ENCODE measurements around the gene MRLN.

The MRLN gene

DNA sequence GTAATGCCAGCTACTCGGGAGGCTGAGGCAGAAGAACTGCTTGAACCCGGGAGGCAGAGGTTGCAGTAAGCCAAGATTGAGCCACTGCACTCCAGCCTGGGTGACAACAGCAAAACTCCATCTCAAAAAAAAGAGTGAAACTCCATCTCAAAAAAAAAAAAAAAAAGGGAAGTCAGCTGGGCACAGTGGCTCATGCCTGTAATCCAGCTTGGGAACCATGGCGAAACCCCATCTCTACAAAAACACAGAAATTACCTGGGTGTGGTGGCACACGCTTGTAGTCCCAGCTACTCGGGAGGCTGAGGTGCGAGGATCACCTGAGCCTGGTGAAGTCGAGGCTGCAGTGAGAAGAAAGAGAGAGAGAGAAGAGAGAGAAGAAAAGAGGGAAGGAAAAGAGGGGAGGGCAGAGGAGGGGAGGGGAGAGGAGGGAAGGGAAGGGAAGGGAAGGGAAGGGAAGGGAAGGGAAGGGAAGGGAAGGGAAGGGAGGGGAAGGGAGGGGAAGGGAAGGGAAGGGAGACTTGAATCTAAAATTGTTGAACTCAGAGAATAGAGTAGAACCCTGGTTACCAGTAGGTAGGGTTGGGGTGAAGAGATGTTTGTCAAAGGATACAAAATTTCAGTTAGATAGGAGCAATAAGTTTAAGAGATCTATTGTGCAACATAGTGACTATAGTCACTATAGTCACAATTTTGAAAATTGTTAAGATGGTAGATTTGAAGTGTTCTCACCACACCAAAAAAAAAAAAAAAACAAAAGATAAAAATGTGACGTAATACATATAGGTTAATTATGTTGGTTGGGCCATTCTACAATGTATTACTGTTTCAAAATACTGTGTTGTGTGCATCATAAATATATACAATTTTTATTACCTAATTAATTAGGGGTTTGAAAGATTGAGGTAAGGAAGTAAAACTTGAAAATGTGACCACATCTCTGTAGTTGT is 46.1 kb downstream of the MRLN start:
- DNase-seq (ENCODE audit: insufficient read length, low spot score) (no peak), FAIRE-seq (no peak)
- TF ChIP-seq PAX5 (IDR thresholded peaks at IDR 0.05; ENCODE audit: insufficient read depth, low read length, severe bottlenecking), result no peak
- TF ChIP-seq POU2F2 (IDR thresholded peaks at IDR 0.05; ENCODE audit: low read depth, low read length), result no peak
- no peak for TF ChIP-seq SPI1 (IDR thresholded peaks at IDR 0.05; ENCODE audit: low read depth, low read length)
- TF ChIP-seq POLR2AphosphoS5 (IDR thresholded peaks at IDR 0.05; ENCODE audit: low read depth, low read length), result no peak
- TF ChIP-seq POLR2A (IDR thresholded peaks at IDR 0.05; ENCODE audit: low read depth, low read length), result no peak
- no peak for TF ChIP-seq TAF1 (IDR thresholded peaks at IDR 0.05; ENCODE audit: low read depth, low read length)

DNA sequence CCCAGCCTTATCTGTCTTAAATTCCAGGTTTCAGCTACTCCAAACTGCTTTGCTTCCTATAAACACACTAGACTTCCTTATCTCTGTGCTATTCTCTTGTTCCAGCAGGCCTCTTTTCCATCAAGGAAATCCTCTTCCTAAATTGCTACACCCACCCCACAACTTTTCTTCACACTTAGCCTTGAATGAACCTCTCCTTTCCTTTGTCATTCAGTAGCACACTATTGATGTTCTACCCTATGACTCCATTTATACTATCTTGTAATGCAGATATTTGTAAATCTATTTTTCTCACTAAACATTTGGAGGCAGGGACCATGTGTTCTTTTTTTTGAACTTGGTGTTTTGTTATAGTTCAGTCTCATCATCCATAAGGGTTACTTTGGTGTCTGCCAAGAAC is 47.3 kb downstream of the MRLN start:
- DNase-seq (ENCODE audit: insufficient read length, low spot score) (no peak), FAIRE-seq (no peak)
- TF ChIP-seq PAX5 (IDR thresholded peaks at IDR 0.05; ENCODE audit: insufficient read depth, low read length, severe bottlenecking) (no peak), POLR2AphosphoS5 (IDR thresholded peaks at IDR 0.05; ENCODE audit: low read depth, low read length) (no peak), SPI1 (IDR thresholded peaks at IDR 0.05; ENCODE audit: low read depth, low read length) (no peak), POLR2A (IDR thresholded peaks at IDR 0.05; ENCODE audit: low read depth, low read length) (no peak), POU2F2 (IDR thresholded peaks at IDR 0.05; ENCODE audit: low read depth, low read length) (no peak)

DNA sequence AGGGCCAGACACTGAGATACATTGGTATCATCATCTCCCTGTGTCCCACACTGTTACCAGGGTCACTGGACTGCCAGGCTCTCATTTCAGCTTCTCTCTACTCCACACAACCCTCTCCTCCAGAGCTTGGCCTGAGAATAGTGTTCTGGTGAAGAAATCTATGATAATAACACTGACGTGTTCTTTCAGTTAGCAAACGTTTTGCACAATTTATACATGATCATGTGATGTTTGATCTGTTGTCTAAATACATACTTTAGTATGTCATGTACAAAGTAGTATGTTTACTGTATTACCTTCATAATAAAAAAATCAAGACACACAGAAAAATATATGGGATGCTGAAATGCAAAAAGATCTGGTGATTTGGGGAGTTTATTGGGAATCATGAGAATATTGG is 48.6 kb downstream of the MRLN start:
- FAIRE-seq (no peak), DNase-seq (ENCODE audit: insufficient read length, low spot score) (no peak)
- TF ChIP-seq PAX5 (IDR thresholded peaks at IDR 0.05; ENCODE audit: insufficient read depth, low read length, severe bottlenecking) (no peak), SPI1 (IDR thresholded peaks at IDR 0.05; ENCODE audit: low read depth, low read length) (no peak), TAF1 (IDR thresholded peaks at IDR 0.05; ENCODE audit: low read depth, low read length) (no peak), POLR2A (IDR thresholded peaks at IDR 0.05; ENCODE audit: low read depth, low read length) (no peak), POU2F2 (IDR thresholded peaks at IDR 0.05; ENCODE audit: low read depth, low read length) (no peak), POLR2AphosphoS5 (IDR thresholded peaks at IDR 0.05; ENCODE audit: low read depth, low read length) (no peak)

DNA sequence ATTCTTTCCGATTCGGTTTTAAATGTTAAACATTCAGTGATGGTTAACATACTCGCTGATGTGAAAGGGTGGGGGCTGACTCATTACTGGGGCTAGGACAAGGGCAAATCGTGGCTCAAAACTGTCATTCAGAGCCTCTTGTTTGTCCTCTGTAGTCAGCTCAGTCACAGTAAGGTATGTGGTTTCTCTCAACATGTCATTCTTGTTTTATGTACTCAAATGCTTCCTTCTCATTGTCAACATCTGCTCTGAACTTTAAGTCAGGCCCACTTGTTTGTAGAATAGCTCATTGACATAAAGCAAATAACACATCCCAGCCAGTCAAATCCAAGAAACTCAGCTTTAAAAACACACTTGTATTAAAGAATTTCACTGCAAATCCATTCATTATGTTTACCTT is 50.9 kb downstream of the MRLN start:
- DNase-seq (ENCODE audit: insufficient read length, low spot score) (no peak), FAIRE-seq (no peak)
- TF ChIP-seq PAX5 (IDR thresholded peaks at IDR 0.05; ENCODE audit: insufficient read depth, low read length, severe bottlenecking), result no peak
- TF ChIP-seq POLR2AphosphoS5 (IDR thresholded peaks at IDR 0.05; ENCODE audit: low read depth, low read length), result no peak
- no peak for TF ChIP-seq TAF1 (IDR thresholded peaks at IDR 0.05; ENCODE audit: low read depth, low read length)
- no peak for TF ChIP-seq POU2F2 (IDR thresholded peaks at IDR 0.05; ENCODE audit: low read depth, low read length)
- no peak for TF ChIP-seq POLR2A (IDR thresholded peaks at IDR 0.05; ENCODE audit: low read depth, low read length)
- TF ChIP-seq SPI1 (IDR thresholded peaks at IDR 0.05; ENCODE audit: low read depth, low read length), result no peak

DNA sequence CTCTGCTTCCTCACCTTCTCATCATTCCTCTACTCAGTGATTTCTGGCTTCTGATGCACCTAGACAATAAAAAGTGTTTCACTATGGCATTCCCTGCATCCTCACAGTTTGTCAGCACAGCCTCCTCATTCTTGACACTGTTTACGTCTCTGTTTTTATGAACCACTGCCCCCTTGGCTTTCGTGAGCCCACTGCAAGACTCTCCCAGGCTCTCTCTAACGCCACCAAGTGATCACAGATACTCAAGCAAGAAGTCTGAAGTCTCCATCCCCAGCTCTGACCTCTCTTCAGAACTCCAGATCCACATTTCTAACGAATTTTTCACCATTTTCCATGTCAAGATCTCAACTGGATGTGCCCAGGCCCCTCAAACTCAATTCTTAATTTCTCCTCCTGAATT is 52.5 kb downstream of the MRLN start:
- DNase-seq (ENCODE audit: insufficient read length, low spot score), result no peak
- no peak for TF ChIP-seq TAF1 (IDR thresholded peaks at IDR 0.05; ENCODE audit: low read depth, low read length)
- no peak for TF ChIP-seq POLR2A (IDR thresholded peaks at IDR 0.05; ENCODE audit: low read depth, low read length)
- TF ChIP-seq SPI1 (IDR thresholded peaks at IDR 0.05; ENCODE audit: low read depth, low read length), result no peak
- TF ChIP-seq PAX5 (IDR thresholded peaks at IDR 0.05; ENCODE audit: insufficient read depth, low read length, severe bottlenecking), result no peak
- TF ChIP-seq POU2F2 (IDR thresholded peaks at IDR 0.05; ENCODE audit: low read depth, low read length), result no peak
- no peak for TF ChIP-seq POLR2AphosphoS5 (IDR thresholded peaks at IDR 0.05; ENCODE audit: low read depth, low read length)

DNA sequence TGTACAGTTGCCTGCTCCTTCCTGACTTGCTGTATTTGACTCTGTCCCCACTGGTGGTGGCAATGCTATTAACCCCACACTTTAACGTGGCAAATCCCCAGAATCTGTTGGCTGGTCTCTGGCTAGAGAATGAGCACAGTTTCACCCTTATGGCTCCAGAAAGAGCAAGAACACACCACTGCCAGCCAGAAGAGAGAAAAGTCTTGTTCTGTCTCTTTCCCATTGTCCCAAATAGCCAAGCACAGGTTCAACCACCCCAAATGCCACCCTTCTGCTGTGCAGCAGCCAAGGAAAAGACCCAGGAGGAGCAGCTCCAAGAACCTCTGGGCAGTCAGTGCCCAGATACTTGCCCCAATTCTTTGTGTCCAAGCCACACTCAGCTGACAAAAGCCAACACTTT is 54.9 kb downstream of the MRLN start:
- no peak for TF ChIP-seq POLR2AphosphoS5 (IDR thresholded peaks at IDR 0.05; ENCODE audit: low read depth, low read length)
- no peak for TF ChIP-seq TAF1 (IDR thresholded peaks at IDR 0.05; ENCODE audit: low read depth, low read length)
- no peak for TF ChIP-seq POLR2A (IDR thresholded peaks at IDR 0.05; ENCODE audit: low read depth, low read length)
- no peak for TF ChIP-seq PAX5 (IDR thresholded peaks at IDR 0.05; ENCODE audit: insufficient read depth, low read length, severe bottlenecking)
- no peak for TF ChIP-seq SPI1 (IDR thresholded peaks at IDR 0.05; ENCODE audit: low read depth, low read length)
- no peak for TF ChIP-seq POU2F2 (IDR thresholded peaks at IDR 0.05; ENCODE audit: low read depth, low read length)
- FAIRE-seq (no peak), DNase-seq (ENCODE audit: insufficient read length, low spot score) (no peak)

More for the DNA sequence above, 52.5 kb downstream of the MRLN start:
- FAIRE-seq, result no peak

DNA sequence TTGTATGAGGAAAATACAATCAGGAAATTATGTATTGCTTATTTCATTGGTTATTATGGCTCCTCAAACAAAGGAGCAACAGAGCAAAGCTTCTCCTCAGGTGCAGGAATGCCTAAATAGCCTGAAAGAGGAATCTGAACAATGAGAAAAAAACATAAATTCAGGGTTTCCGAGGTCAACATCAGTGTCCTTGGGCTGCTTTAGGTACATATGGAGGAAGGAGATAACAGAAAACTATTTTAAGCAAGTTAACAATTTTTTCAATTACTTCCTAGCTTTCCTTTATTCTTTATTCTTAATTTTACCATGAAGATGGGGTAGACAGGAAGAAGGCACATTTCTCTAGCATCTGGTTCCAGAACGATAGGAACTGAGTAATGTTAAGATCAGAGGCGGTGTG is 57.6 kb downstream of the MRLN start:
- no peak for FAIRE-seq
- no peak for DNase-seq (ENCODE audit: insufficient read length, low spot score)
- TF ChIP-seq POU2F2 (IDR thresholded peaks at IDR 0.05; ENCODE audit: low read depth, low read length), result no peak

DNA sequence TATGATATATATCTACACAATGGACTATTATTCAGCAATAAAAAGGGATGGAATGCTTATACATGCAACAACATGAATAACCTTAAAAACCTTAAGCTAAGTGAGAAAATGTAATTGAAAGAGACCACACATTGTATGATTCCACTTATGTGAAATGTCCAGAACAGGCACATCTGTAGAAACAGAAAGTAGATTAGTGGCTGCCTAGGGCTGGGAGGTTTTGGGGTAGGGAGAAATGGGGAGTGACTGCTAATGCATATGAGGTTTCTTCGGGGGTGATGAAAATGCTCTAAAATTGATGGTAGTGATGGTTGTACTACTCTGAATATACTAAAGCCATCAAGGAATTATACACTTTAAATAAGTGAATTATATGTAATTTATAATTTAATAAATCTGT is 58.3 kb downstream of the MRLN start:
- no peak for FAIRE-seq
- no peak for DNase-seq (ENCODE audit: insufficient read length, low spot score)
- TF ChIP-seq POLR2A (IDR thresholded peaks at IDR 0.05; ENCODE audit: low read depth, low read length) (no peak), SPI1 (IDR thresholded peaks at IDR 0.05; ENCODE audit: low read depth, low read length) (no peak), POLR2AphosphoS5 (IDR thresholded peaks at IDR 0.05; ENCODE audit: low read depth, low read length) (no peak), POU2F2 (IDR thresholded peaks at IDR 0.05; ENCODE audit: low read depth, low read length) (no peak), TAF1 (IDR thresholded peaks at IDR 0.05; ENCODE audit: low read depth, low read length) (no peak), PAX5 (IDR thresholded peaks at IDR 0.05; ENCODE audit: insufficient read depth, low read length, severe bottlenecking) (no peak)

DNA sequence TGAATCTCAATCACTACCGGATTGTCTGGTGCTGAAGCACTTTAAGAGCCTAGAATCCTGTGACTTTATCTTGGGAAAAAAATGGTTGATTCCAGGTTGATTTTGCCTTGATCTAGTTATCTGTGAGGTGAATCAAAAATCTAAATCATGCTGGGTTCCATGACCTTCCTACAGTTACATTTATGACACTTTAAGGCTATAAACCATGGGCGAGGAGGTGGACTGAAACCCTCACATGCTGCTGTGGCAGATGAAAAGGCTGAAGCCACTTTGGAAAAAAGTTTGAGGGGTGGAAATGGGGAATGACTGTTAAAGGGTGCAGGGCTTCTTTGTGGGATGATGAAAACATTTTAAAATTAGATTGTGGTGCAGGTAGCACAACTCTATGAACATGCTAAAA is 61.1 kb downstream of the MRLN start:
- TF ChIP-seq TAF1 (IDR thresholded peaks at IDR 0.05; ENCODE audit: low read depth, low read length) (no peak), SPI1 (IDR thresholded peaks at IDR 0.05; ENCODE audit: low read depth, low read length) (no peak), POU2F2 (IDR thresholded peaks at IDR 0.05; ENCODE audit: low read depth, low read length) (no peak), POLR2AphosphoS5 (IDR thresholded peaks at IDR 0.05; ENCODE audit: low read depth, low read length) (no peak), PAX5 (IDR thresholded peaks at IDR 0.05; ENCODE audit: insufficient read depth, low read length, severe bottlenecking) (no peak), POLR2A (IDR thresholded peaks at IDR 0.05; ENCODE audit: low read depth, low read length) (no peak)
- DNase-seq (ENCODE audit: insufficient read length, low spot score) (no peak), FAIRE-seq (no peak)
